B cell (primary cell): ENCODE measurements around the gene TAMALIN.

Experiments
- EZH2 ChIP-seq: IDR thresholded peaks from 2 replicates; pipeline ENCODE4 v1.6.1; 2012; ENCODE audit warnings: borderline replicate concordance, low read depth, mild to moderate bottlenecking, moderate library complexity, low read length; ENCODE audit not compliant: insufficient read depth, poor library complexity, severe bottlenecking
- TF ChIP-seq, protein P1 (sequence below): fragments of 200-600 bp; IDR thresholded peaks from one replicate; pipeline ENCODE4 v1.8.0; 2022; ENCODE audit warnings: antibody characterized with exemption, mild to moderate bottlenecking

- TF ChIP-seq, protein P1, sequence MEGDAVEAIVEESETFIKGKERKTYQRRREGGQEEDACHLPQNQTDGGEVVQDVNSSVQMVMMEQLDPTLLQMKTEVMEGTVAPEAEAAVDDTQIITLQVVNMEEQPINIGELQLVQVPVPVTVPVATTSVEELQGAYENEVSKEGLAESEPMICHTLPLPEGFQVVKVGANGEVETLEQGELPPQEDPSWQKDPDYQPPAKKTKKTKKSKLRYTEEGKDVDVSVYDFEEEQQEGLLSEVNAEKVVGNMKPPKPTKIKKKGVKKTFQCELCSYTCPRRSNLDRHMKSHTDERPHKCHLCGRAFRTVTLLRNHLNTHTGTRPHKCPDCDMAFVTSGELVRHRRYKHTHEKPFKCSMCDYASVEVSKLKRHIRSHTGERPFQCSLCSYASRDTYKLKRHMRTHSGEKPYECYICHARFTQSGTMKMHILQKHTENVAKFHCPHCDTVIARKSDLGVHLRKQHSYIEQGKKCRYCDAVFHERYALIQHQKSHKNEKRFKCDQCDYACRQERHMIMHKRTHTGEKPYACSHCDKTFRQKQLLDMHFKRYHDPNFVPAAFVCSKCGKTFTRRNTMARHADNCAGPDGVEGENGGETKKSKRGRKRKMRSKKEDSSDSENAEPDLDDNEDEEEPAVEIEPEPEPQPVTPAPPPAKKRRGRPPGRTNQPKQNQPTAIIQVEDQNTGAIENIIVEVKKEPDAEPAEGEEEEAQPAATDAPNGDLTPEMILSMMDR, result no peak
- no peak for TF ChIP-seq EZH2
Observed at GRCh38 chr12:52049688-52050087, 42.9 kb downstream of the TAMALIN start.
